Measurements from ENCODE around the gene KCTD17. TPM values are rescaled to one million over a fixed set of nuclear protein-coding genes. Genes with fewer than 3 reads are reported as not detected.

Gene KCTD17
- total and polyA plus RNA-seq, 2 of the 13 experiments (the other 11 are each of a cell fraction or from before 2014, with no cell fraction given), result 5.3 to 11.7 TPM

DNA sequence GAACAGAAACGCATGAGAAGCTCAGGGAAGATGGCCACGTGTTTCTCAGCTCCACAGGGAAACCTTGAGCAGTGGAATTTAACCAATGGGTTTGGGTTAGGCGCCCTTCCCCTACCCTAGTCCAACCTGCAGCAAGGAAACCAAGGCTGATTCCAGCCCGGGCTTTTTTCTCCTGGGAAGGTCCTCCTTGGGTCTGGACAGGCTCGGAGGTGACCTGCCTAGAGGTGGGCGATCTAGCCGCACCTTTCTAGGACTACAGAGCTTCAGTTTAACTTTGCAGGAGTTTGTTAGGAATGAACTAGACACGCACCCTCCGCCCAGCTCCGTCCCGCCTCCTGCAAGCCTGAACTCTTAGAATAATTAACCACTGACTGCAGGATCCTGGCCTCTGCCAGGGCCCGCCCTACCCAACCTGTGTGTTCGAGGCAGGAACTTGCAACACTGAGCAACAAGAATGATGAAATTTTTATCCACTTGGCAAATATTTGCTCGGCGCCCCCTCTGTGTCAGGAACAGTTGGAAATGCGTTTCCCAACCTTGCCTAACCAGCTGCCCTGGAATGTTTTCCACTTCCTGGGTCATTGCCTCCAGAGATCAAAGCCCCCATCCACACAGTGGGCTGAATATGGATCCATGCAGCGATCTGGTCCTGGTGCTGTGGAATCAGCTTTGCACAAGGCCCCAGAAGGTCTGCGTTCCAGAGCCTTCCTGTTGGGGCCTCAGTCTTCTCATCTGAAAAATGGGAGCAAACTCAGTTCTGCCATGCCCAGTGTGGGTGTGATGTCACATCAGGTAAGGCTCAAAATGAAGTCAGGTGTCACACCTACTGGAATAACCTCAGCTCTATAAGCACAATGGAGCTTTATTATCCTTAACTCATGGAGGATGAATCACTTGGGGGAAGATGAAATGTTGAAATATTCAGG lies 18.7 kb upstream of the KCTD17 start (continued):
- TF ChIP-seq, protein P1, sequence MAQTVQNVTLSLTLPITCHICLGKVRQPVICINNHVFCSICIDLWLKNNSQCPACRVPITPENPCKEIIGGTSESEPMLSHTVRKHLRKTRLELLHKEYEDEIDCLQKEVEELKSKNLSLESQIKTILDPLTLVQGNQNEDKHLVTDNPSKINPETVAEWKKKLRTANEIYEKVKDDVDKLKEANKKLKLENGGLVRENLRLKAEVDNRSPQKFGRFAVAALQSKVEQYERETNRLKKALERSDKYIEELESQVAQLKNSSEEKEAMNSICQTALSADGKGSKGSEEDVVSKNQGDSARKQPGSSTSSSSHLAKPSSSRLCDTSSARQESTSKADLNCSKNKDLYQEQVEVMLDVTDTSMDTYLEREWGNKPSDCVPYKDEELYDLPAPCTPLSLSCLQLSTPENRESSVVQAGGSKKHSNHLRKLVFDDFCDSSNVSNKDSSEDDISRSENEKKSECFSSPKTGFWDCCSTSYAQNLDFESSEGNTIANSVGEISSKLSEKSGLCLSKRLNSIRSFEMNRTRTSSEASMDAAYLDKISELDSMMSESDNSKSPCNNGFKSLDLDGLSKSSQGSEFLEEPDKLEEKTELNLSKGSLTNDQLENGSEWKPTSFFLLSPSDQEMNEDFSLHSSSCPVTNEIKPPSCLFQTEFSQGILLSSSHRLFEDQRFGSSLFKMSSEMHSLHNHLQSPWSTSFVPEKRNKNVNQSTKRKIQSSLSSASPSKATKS (CRISPR knock-in tag; IDR thresholded peaks at IDR 0.05), result peak; percentile 93; the same call in 1 of the 2 replicates
- TF ChIP-seq, protein P2, sequence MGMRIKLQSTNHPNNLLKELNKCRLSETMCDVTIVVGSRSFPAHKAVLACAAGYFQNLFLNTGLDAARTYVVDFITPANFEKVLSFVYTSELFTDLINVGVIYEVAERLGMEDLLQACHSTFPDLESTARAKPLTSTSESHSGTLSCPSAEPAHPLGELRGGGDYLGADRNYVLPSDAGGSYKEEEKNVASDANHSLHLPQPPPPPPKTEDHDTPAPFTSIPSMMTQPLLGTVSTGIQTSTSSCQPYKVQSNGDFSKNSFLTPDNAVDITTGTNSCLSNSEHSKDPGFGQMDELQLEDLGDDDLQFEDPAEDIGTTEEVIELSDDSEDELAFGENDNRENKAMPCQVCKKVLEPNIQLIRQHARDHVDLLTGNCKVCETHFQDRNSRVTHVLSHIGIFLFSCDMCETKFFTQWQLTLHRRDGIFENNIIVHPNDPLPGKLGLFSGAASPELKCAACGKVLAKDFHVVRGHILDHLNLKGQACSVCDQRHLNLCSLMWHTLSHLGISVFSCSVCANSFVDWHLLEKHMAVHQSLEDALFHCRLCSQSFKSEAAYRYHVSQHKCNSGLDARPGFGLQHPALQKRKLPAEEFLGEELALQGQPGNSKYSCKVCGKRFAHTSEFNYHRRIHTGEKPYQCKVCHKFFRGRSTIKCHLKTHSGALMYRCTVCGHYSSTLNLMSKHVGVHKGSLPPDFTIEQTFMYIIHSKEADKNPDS (CRISPR knock-in tag; IDR thresholded peaks at IDR 0.05), result peak; percentile 78
- TF ChIP-seq IKZF1 (IDR thresholded peaks at IDR 0.05), result no peak
- TF ChIP-seq, protein P3, sequence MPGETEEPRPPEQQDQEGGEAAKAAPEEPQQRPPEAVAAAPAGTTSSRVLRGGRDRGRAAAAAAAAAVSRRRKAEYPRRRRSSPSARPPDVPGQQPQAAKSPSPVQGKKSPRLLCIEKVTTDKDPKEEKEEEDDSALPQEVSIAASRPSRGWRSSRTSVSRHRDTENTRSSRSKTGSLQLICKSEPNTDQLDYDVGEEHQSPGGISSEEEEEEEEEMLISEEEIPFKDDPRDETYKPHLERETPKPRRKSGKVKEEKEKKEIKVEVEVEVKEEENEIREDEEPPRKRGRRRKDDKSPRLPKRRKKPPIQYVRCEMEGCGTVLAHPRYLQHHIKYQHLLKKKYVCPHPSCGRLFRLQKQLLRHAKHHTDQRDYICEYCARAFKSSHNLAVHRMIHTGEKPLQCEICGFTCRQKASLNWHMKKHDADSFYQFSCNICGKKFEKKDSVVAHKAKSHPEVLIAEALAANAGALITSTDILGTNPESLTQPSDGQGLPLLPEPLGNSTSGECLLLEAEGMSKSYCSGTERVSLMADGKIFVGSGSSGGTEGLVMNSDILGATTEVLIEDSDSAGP (CRISPR knock-in tag; IDR thresholded peaks at IDR 0.05; ENCODE audit: borderline replicate concordance), result peak; percentile 69
- no peak for TF ChIP-seq NFRKB (IDR thresholded peaks at IDR 0.05)
- no peak for TF ChIP-seq ZNF678 (CRISPR knock-in tag; IDR thresholded peaks at IDR 0.05)
- TF ChIP-seq, protein P4, sequence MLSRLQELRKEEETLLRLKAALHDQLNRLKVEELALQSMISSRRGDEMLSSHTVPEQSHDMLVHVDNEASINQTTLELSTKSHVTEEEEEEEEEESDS (CRISPR knock-in tag; IDR thresholded peaks at IDR 0.05; ENCODE audit: borderline replicate concordance), result no peak; the same call in 1 of the 2 replicates
- TF ChIP-seq MEIS2 (CRISPR knock-in tag; IDR thresholded peaks at IDR 0.05), result no peak
- TF ChIP-seq, protein P5, sequence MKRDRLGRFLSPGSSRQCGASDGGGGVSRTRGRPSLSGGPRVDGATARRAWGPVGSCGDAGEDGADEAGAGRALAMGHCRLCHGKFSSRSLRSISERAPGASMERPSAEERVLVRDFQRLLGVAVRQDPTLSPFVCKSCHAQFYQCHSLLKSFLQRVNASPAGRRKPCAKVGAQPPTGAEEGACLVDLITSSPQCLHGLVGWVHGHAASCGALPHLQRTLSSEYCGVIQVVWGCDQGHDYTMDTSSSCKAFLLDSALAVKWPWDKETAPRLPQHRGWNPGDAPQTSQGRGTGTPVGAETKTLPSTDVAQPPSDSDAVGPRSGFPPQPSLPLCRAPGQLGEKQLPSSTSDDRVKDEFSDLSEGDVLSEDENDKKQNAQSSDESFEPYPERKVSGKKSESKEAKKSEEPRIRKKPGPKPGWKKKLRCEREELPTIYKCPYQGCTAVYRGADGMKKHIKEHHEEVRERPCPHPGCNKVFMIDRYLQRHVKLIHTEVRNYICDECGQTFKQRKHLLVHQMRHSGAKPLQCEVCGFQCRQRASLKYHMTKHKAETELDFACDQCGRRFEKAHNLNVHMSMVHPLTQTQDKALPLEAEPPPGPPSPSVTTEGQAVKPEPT (CRISPR knock-in tag; IDR thresholded peaks at IDR 0.05; ENCODE audit: low read depth), result no peak
- peak; percentile 98 for TF ChIP-seq ZNF746 (CRISPR knock-in tag; IDR thresholded peaks at IDR 0.05)
- TF ChIP-seq, protein P6, sequence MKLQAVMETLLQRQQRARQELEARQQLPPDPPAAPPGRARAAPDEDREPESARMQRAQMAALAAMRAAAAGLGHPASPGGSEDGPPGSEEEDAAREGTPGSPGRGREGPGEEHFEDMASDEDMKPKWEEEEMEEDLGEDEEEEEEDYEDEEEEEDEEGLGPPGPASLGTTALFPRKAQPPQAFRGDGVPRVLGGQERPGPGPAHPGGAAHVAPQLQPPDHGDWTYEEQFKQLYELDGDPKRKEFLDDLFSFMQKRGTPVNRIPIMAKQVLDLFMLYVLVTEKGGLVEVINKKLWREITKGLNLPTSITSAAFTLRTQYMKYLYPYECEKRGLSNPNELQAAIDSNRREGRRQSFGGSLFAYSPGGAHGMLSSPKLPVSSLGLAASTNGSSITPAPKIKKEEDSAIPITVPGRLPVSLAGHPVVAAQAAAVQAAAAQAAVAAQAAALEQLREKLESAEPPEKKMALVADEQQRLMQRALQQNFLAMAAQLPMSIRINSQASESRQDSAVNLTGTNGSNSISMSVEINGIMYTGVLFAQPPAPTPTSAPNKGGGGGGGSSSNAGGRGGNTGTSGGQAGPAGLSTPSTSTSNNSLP (IDR thresholded peaks at IDR 0.05; ENCODE audit: low read depth, low read length), result peak; percentile 85
- TF ChIP-seq, protein P7, sequence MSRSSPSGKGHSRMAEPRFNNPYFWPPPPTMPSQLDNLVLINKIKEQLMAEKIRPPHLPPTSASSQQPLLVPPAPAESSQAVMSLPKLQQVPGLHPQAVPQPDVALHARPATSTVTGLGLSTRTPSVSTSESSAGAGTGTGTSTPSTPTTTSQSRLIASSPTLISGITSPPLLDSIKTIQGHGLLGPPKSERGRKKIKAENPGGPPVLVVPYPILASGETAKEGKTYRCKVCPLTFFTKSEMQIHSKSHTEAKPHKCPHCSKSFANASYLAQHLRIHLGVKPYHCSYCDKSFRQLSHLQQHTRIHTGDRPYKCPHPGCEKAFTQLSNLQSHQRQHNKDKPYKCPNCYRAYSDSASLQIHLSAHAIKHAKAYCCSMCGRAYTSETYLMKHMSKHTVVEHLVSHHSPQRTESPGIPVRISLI (CRISPR knock-in tag; IDR thresholded peaks at IDR 0.05; ENCODE audit: borderline replicate concordance), result no peak
